ENCODE measurements around the gene ADAMTSL3.

DNA sequence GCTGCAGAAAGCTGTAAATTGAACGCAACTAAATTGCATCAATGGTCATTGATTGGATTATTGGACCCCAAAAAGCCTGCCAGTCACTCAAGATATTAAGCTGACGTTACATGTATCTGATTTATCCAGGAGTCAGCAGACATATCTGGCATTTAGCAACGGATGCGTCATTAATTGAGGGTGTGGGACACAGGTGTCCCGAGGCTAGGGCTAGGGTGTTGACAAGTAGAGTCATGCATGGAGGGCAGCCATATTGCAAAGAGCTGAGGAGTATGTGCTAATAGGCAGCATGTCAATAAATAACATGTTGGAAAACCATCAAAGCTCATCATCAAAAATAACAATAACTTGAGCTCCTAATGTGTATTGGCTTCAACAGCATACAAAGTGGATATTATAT lies 347.1 kb downstream of the ADAMTSL3 start:
- no peak for TF ChIP-seq POLR2A (IDR thresholded peaks at IDR 0.05)
- TF ChIP-seq POLR2AphosphoS5 (IDR thresholded peaks at IDR 0.05), result no peak

Data from transverse colon (tissue), 3 donors.